HCT116 (cell line): ENCODE data around the gene SAMD14.

Experiments
- EZH2phosphoT487 ChIP-seq: fragments of 200-600 bp; IDR thresholded peaks from 2 replicates; pipeline ENCODE4 v1.6.1; 2018; ENCODE audit warnings: antibody characterized with exemption, borderline replicate concordance
- POLR2A ChIP-seq: IDR thresholded peaks from 2 replicates; pipeline ENCODE4 v1.7.0; 2011; ENCODE audit warnings: borderline replicate concordance; ENCODE audit not compliant: insufficient read depth, insufficient read length; ENCODE audit errors: extremely low read depth
- POLR2AphosphoS5 ChIP-seq: IDR thresholded peaks from 2 replicates; pipeline ENCODE4 v1.6.1; 2011; ENCODE audit warnings: mild to moderate bottlenecking, low read depth, low read length, moderate library complexity
- RAD21 ChIP-seq: IDR thresholded peaks from 2 replicates; pipeline ENCODE4 v1.6.1; 2012; ENCODE audit warnings: low read depth, mild to moderate bottlenecking
- SIN3A ChIP-seq: IDR thresholded peaks from 2 replicates; pipeline ENCODE4 v1.6.1; 2012; ENCODE audit warnings: low read depth
- SRF ChIP-seq: IDR thresholded peaks from 2 replicates; pipeline ENCODE4 v1.6.1; 2012; ENCODE audit warnings: low read depth
- YY1 ChIP-seq: IDR thresholded peaks from 2 replicates; pipeline ENCODE4 v1.6.1; 2011; ENCODE audit warnings: low read length, low read depth, moderate library complexity, mild to moderate bottlenecking; ENCODE audit not compliant: insufficient replicate concordance; ENCODE audit errors: extremely low read depth
- ZFX ChIP-seq: fragments of 450-650 bp; IDR thresholded peaks from 2 replicates; pipeline ENCODE4 v1.6.1; 2017
- TF ChIP-seq, protein P1 (sequence below): IDR thresholded peaks from 2 replicates; pipeline ENCODE4 v1.6.1; 2012; ENCODE audit warnings: low read depth
- TF ChIP-seq, protein P2 (sequence below), 3 experiments: fragments of 200-600 bp in 1 of 3; sonication (generic) in 1 of 3; IDR thresholded peaks in 2 of 3; conservative IDR thresholded peaks in 1 of 3; 2 replicates each; pipeline ENCODE4 v1.5.1; 2012 to 2017; ENCODE audit warnings: low read depth in 2 of 3, low read length in 2 of 3, antibody characterized with exemption in 1 of 3, borderline replicate concordance in 1 of 3, control low read depth in 1 of 3, mild to moderate bottlenecking in 1 of 3, mixed read lengths in 1 of 3, mixed run types in 1 of 3, moderate library complexity in 1 of 3; ENCODE audit not compliant: insufficient read depth in 1 of 3
- TF ChIP-seq, protein P3 (sequence below): IDR thresholded peaks from 2 replicates; pipeline ENCODE4 v1.6.1; 2012
- TF ChIP-seq, protein P4 (sequence below): IDR thresholded peaks from 2 replicates; pipeline ENCODE4 v1.6.1; 2012

DNA sequence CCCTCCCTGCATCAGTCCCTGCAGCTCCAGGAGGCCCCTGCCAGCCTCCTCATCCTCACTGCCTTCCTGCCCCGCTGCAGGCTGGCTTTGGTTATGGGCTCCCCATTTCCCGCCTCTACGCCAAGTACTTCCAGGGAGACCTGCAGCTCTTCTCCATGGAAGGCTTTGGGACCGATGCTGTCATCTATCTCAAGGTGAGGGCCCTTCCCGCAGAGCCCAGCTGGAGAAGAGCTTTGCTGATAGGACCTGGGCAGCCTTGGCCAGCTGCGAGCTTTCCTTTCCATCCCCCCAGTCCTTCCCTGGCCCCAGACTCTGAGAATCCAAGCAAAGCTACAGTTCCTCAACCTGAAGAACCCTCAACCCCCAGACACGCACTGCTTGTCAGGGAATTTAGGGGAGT lies 20.8 kb downstream of the SAMD14 start:
- TF ChIP-seq SRF (no peak), POLR2A (no peak), ZFX (no peak), EZH2phosphoT487 (no peak), RAD21 (no peak), SIN3A (no peak), POLR2AphosphoS5 (no peak), YY1 (no peak)
- TF ChIP-seq, protein P1, sequence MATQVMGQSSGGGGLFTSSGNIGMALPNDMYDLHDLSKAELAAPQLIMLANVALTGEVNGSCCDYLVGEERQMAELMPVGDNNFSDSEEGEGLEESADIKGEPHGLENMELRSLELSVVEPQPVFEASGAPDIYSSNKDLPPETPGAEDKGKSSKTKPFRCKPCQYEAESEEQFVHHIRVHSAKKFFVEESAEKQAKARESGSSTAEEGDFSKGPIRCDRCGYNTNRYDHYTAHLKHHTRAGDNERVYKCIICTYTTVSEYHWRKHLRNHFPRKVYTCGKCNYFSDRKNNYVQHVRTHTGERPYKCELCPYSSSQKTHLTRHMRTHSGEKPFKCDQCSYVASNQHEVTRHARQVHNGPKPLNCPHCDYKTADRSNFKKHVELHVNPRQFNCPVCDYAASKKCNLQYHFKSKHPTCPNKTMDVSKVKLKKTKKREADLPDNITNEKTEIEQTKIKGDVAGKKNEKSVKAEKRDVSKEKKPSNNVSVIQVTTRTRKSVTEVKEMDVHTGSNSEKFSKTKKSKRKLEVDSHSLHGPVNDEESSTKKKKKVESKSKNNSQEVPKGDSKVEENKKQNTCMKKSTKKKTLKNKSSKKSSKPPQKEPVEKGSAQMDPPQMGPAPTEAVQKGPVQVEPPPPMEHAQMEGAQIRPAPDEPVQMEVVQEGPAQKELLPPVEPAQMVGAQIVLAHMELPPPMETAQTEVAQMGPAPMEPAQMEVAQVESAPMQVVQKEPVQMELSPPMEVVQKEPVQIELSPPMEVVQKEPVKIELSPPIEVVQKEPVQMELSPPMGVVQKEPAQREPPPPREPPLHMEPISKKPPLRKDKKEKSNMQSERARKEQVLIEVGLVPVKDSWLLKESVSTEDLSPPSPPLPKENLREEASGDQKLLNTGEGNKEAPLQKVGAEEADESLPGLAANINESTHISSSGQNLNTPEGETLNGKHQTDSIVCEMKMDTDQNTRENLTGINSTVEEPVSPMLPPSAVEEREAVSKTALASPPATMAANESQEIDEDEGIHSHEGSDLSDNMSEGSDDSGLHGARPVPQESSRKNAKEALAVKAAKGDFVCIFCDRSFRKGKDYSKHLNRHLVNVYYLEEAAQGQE: no peak
- TF ChIP-seq, protein P2, sequence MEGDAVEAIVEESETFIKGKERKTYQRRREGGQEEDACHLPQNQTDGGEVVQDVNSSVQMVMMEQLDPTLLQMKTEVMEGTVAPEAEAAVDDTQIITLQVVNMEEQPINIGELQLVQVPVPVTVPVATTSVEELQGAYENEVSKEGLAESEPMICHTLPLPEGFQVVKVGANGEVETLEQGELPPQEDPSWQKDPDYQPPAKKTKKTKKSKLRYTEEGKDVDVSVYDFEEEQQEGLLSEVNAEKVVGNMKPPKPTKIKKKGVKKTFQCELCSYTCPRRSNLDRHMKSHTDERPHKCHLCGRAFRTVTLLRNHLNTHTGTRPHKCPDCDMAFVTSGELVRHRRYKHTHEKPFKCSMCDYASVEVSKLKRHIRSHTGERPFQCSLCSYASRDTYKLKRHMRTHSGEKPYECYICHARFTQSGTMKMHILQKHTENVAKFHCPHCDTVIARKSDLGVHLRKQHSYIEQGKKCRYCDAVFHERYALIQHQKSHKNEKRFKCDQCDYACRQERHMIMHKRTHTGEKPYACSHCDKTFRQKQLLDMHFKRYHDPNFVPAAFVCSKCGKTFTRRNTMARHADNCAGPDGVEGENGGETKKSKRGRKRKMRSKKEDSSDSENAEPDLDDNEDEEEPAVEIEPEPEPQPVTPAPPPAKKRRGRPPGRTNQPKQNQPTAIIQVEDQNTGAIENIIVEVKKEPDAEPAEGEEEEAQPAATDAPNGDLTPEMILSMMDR (IDR thresholded peaks at IDR 0.05 in 2 of 3, conservative IDR thresholded peaks at IDR 0.05 in 1 of 3; ENCODE audit: borderline replicate concordance in 1 of 3, insufficient read depth in 1 of 3, low read depth in 2 of 3, low read length in 2 of 3): no peak
- TF ChIP-seq, protein P3, sequence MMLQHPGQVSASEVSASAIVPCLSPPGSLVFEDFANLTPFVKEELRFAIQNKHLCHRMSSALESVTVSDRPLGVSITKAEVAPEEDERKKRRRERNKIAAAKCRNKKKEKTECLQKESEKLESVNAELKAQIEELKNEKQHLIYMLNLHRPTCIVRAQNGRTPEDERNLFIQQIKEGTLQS: no peak
- TF ChIP-seq, protein P4, sequence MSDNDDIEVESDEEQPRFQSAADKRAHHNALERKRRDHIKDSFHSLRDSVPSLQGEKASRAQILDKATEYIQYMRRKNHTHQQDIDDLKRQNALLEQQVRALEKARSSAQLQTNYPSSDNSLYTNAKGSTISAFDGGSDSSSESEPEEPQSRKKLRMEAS: no peak
